GM06990 (cell line): Measurements from ENCODE around the gene STK32B.

Source experiments
- DNase-seq: peaks from one replicate; pipeline ENCODE4 v3.0.0-alpha.2; 2011; ENCODE audit not compliant: insufficient read length; ENCODE audit errors: extremely low read depth
- H3K27me3 ChIP-seq: replicated peaks from 2 replicates; pipeline ENCODE4 v1.6.0; 2011; ENCODE audit warnings: low read length; ENCODE audit not compliant: control insufficient read depth, insufficient read depth
- H3K36me3 ChIP-seq: 2 replicates; pipeline ENCODE4 v1.5.1; 2011; ENCODE audit warnings: low read length; ENCODE audit not compliant: control insufficient read depth, insufficient read depth
- H3K4me3 ChIP-seq: replicated peaks from 2 replicates; pipeline ENCODE4 v1.5.1; 2011; ENCODE audit warnings: low read depth, mild to moderate bottlenecking, control low read depth, low read length
- CTCF ChIP-seq: IDR thresholded peaks from 2 replicates; pipeline ENCODE4 v1.5.1; 2011; ENCODE audit warnings: low read length, control low read depth, mild to moderate bottlenecking, inconsistent platforms; ENCODE audit not compliant: insufficient read depth, poor library complexity, severe bottlenecking

Gene STK32B

GRCh38 chr4:5009796-5010195 lies 41.5 kb upstream of the STK32B start:
- Histone ChIP-seq H3K4me3 (no peak overlapping the region), H3K27me3 (no peaks in the 10 kb centered on the region), H3K36me3 (no peaks in the 10 kb centered on the region)
- DNase-seq, result no peak
- no peak for TF ChIP-seq CTCF

- DNase-seq, result no peak
- no peak for TF ChIP-seq CTCF
- Histone ChIP-seq H3K4me3 (no peak overlapping the region), H3K36me3 (no peaks in the 10 kb centered on the region), H3K27me3 (no peaks in the 10 kb centered on the region)
These were observed 40.3 kb upstream of the STK32B start for GRCh38 chr4:5010984-5011383.

GRCh38 chr4:5012244-5012898 lies 38.9 kb upstream of the STK32B start:
- Histone ChIP-seq H3K36me3 (no peaks in the 10 kb centered on the region), H3K4me3 (no peak overlapping the region), H3K27me3 (no peaks in the 10 kb centered on the region)
- TF ChIP-seq CTCF, result no peak
- DNase-seq, result no peak

- no peak for DNase-seq
- no peak for TF ChIP-seq CTCF
- Histone ChIP-seq H3K36me3 (no peaks in the 10 kb centered on the region), H3K27me3 (no peaks in the 10 kb centered on the region), H3K4me3 (no peak overlapping the region)
These were observed 38.3 kb upstream of the STK32B start for GRCh38 chr4:5012958-5013357.

GRCh38 chr4:5014007-5014682 lies 37.1 kb upstream of the STK32B start:
- Histone ChIP-seq H3K36me3 (no peaks in the 10 kb centered on the region), H3K27me3 (no peaks in the 10 kb centered on the region), H3K4me3 (no peak overlapping the region)
- no peak for DNase-seq
- TF ChIP-seq CTCF, result no peak
